HEK293T (cell line): ENCODE results near the gene EEF2K.

ENCODE experiments used
- CTCF ChIA-PET: fragments of 350-600 bp; formaldehyde crosslinking; extraction: SDS; loops from one replicate; lab custom pipeline; 2021; ENCODE audit warnings: antibody characterized with exemption, inconsistent platforms; lab: Yijun Ruan, JAX
- POLR2A ChIA-PET: fragments of 350-600 bp; formaldehyde crosslinking; extraction: SDS; loops from one replicate; lab custom pipeline; 2020; ENCODE audit warnings: antibody characterized with exemption, inconsistent platforms; lab: Yijun Ruan, JAX
- DNase-seq: peaks from one replicate; pipeline ENCODE4 v3.0.0; 2012; ENCODE audit warnings: mixed read lengths; ENCODE audit errors: extremely low spot score
- ARNT ChIP-seq: fragments of 450-650 bp; IDR thresholded peaks from 2 replicates; pipeline ENCODE4 v1.6.1; 2017; ENCODE audit warnings: mild to moderate bottlenecking
- BHLHE40 ChIP-seq: fragments of 450-650 bp; IDR thresholded peaks from 2 replicates; pipeline ENCODE4 v1.6.1; 2016; ENCODE audit warnings: mild to moderate bottlenecking, moderate library complexity, borderline replicate concordance
- CTBP1 ChIP-seq: fragments of 450-650 bp; IDR thresholded peaks from 2 replicates; pipeline ENCODE4 v1.6.1; 2016; ENCODE audit warnings: borderline replicate concordance
- ELF4 ChIP-seq: fragments of 450-650 bp; IDR thresholded peaks from 2 replicates; pipeline ENCODE4 v1.6.1; 2017; ENCODE audit warnings: antibody characterized with exemption
- FOXA1 ChIP-seq: fragments of 450-650 bp; IDR thresholded peaks from 2 replicates; pipeline ENCODE4 v1.6.1; 2016; ENCODE audit warnings: mild to moderate bottlenecking
- FOXK2 ChIP-seq: fragments of 450-650 bp; IDR thresholded peaks from 2 replicates; pipeline ENCODE4 v1.6.1; 2016; ENCODE audit warnings: mild to moderate bottlenecking
- FOXM1 ChIP-seq: fragments of 450-650 bp; IDR thresholded peaks from 2 replicates; pipeline ENCODE4 v1.6.1; 2017; ENCODE audit warnings: mild to moderate bottlenecking, borderline replicate concordance
- HDGF ChIP-seq: fragments of 450-650 bp; IDR thresholded peaks from 2 replicates; pipeline ENCODE4 v1.6.1; 2017; ENCODE audit warnings: antibody characterized with exemption, borderline replicate concordance
- L3MBTL2 ChIP-seq: fragments of 450-650 bp; conservative IDR thresholded peaks from 2 replicates; pipeline ENCODE4 v1.6.1; 2016; ENCODE audit warnings: mild to moderate bottlenecking
- LEF1 ChIP-seq: fragments of 450-650 bp; IDR thresholded peaks from 2 replicates; pipeline ENCODE4 v1.6.1; 2017; ENCODE audit warnings: mild to moderate bottlenecking, borderline replicate concordance
- NFRKB ChIP-seq: fragments of 450-650 bp; IDR thresholded peaks from 2 replicates; pipeline ENCODE4 v1.6.1; 2016; ENCODE audit warnings: mild to moderate bottlenecking, moderate library complexity
- PKNOX1 ChIP-seq: fragments of 450-650 bp; IDR thresholded peaks from 2 replicates; pipeline ENCODE4 v1.6.1; 2016
- SP1 ChIP-seq: fragments of 450-650 bp; IDR thresholded peaks from 2 replicates; pipeline ENCODE4 v1.6.1; 2017
- SUZ12 ChIP-seq: fragments of 450-650 bp; IDR thresholded peaks from 2 replicates; pipeline ENCODE4 v1.6.1; 2016; ENCODE audit warnings: mild to moderate bottlenecking
- TARDBP ChIP-seq: fragments of 450-650 bp; IDR thresholded peaks from 2 replicates; pipeline ENCODE4 v1.6.1; 2016
- ZNF384 ChIP-seq: fragments of 450-650 bp; IDR thresholded peaks from 2 replicates; pipeline ENCODE4 v1.6.1; 2016

EEF2K gene

GRCh38 chr16:22235839-22236745, 30.0 kb downstream of the EEF2K start:
- DNase-seq = no peak
- ChIA-PET POLR2A (no interaction called here), CTCF (no interaction called here)
- TF ChIP-seq ELF4 (no peak), SUZ12 (no peak), CTBP1 (no peak), HDGF (no peak), TARDBP (no peak), LEF1 (no peak), NFRKB (no peak), BHLHE40 (no peak), FOXA1 (no peak), SP1 (no peak)

- DNase-seq = no peak
- CTCF ChIA-PET = no interaction called here
- TF ChIP-seq SUZ12 (no peak), FOXK2 (no peak), ARNT (no peak), ZNF384 (no peak), SP1 (no peak), ELF4 (no peak), NFRKB (no peak), BHLHE40 (no peak)
These were observed 33.2 kb downstream of the EEF2K start for GRCh38 chr16:22239131-22239805.

GRCh38 chr16:22240023-22240710, 34.1 kb downstream of the EEF2K start:
- POLR2A ChIA-PET = no interaction called here
- CTCF ChIA-PET = no interaction called here
- TF ChIP-seq FOXM1 (no peak), NFRKB (no peak)
- no peak for DNase-seq

More at GRCh38 chr16:22239131-22239805, 33.2 kb downstream of the EEF2K start:
- POLR2A ChIA-PET = no interaction called here

GRCh38 chr16:22250522-22250921, 44.4 kb downstream of the EEF2K start:
- DNase-seq = no peak
- ChIA-PET POLR2A (no interaction called here), CTCF (no interaction called here)
- no peak for TF ChIP-seq FOXM1
- TF ChIP-seq L3MBTL2 = no peak
- no peak for TF ChIP-seq ARNT
- TF ChIP-seq LEF1 = no peak
- no peak for TF ChIP-seq ELF4
- TF ChIP-seq SP1 = no peak
- TF ChIP-seq TARDBP = no peak
- no peak for TF ChIP-seq PKNOX1
- no peak for TF ChIP-seq HDGF
- TF ChIP-seq FOXA1 = no peak
- no peak for TF ChIP-seq ZNF384
- TF ChIP-seq NFRKB = no peak
- TF ChIP-seq CTBP1 = no peak
- TF ChIP-seq BHLHE40 = no peak
- TF ChIP-seq SUZ12 = no peak
- TF ChIP-seq FOXK2 = no peak

- no peak for DNase-seq
- TF ChIP-seq FOXK2 = no peak
- TF ChIP-seq PKNOX1 = no peak
- TF ChIP-seq FOXA1 = no peak
- TF ChIP-seq L3MBTL2 = no peak
- no peak for TF ChIP-seq LEF1
- TF ChIP-seq FOXM1 = no peak
- no peak for TF ChIP-seq HDGF
- TF ChIP-seq TARDBP = no peak
- no peak for TF ChIP-seq ARNT
- no peak for TF ChIP-seq BHLHE40
- no peak for TF ChIP-seq SP1
- no peak for TF ChIP-seq ZNF384
- TF ChIP-seq ELF4 = no peak
- TF ChIP-seq SUZ12 = no peak
- CTCF ChIA-PET = no interaction called here
- POLR2A ChIA-PET = no interaction called here
These were observed 46.2 kb downstream of the EEF2K start for GRCh38 chr16:22252317-22252716.

GRCh38 chr16:22253272-22253671, 47.2 kb downstream of the EEF2K start:
- DNase-seq = no peak
- ChIA-PET POLR2A (no interaction called here), CTCF (no interaction called here)
- no peak for TF ChIP-seq L3MBTL2
- TF ChIP-seq FOXA1 = no peak
- no peak for TF ChIP-seq CTBP1
- no peak for TF ChIP-seq SP1
- TF ChIP-seq ZNF384 = no peak
- no peak for TF ChIP-seq ARNT
- no peak for TF ChIP-seq FOXM1
- no peak for TF ChIP-seq HDGF
- no peak for TF ChIP-seq ELF4
